K562 (cell line): ENCODE measurements around the gene SEMA3F. TPM values are rescaled to one million over a fixed set of nuclear protein-coding genes. Genes with fewer than 3 reads are reported as not detected.
A peak's percentile ranks its signal among the peaks of the same experiment; 100 is the strongest.

Source experiments
- FOXK1 ChIP-seq: sonication (generic); formaldehyde crosslinking; IDR thresholded peaks from 2 replicates; pipeline ENCODE4 v1.8.0; 2022; ENCODE audit warnings: missing genetic modification reagents, mild to moderate bottlenecking, borderline replicate concordance
- FOXK2 ChIP-seq, 2 experiments: fragments of 450-650 bp; IDR thresholded peaks in 1 of 2; conservative IDR thresholded peaks in 1 of 2; 2 replicates each; pipeline ENCODE4 v1.6.1; 2016; ENCODE audit warnings: low read depth in 2 of 2, mild to moderate bottlenecking in 1 of 2
- MAFK ChIP-seq: IDR thresholded peaks from 2 replicates; pipeline ENCODE4 v1.6.1; 2011; ENCODE audit warnings: low read length, improper control_type of control experiment
- PHF8 ChIP-seq: fragments of 200-600 bp; sonication (generic); IDR thresholded peaks from 2 replicates; pipeline ENCODE4 v1.6.1; 2012; ENCODE audit warnings: mixed run types, mild to moderate bottlenecking, inconsistent platforms, low read length, moderate library complexity, borderline replicate concordance
- POLR2G ChIP-seq: fragments of 200-400 bp; formaldehyde crosslinking; IDR thresholded peaks from 2 replicates; pipeline ENCODE4 v1.6.1; 2017; ENCODE audit warnings: low read depth, mild to moderate bottlenecking, antibody characterized with exemption, low read length, moderate library complexity
- RFX7 ChIP-seq: fragments of 250-450 bp; sonication (Bioruptor Pico); IDR thresholded peaks from 2 replicates; pipeline ENCODE4 v1.5.1; 2021; ENCODE audit warnings: mild to moderate bottlenecking
- SIN3B ChIP-seq: fragments of 450-650 bp; IDR thresholded peaks from 2 replicates; pipeline ENCODE4 v1.6.1; 2017; ENCODE audit warnings: low read depth, mild to moderate bottlenecking, moderate library complexity
- SIX5 ChIP-seq, 2 experiments: IDR thresholded peaks; 2 replicates each; pipeline ENCODE4 v1.6.1; 2011; ENCODE audit warnings: low read length in 2 of 2, borderline replicate concordance in 1 of 2, low read depth in 1 of 2, mild to moderate bottlenecking in 1 of 2, moderate library complexity in 1 of 2; ENCODE audit not compliant: insufficient read depth in 1 of 2
- TCF7 ChIP-seq: sonication (generic); IDR thresholded peaks from 2 replicates; pipeline ENCODE4 v1.6.1; 2016; ENCODE audit warnings: antibody characterized with exemption, borderline replicate concordance
- polyA plus RNA-seq, 8 experiments: library from polyadenylated mRNA; depleted of rRNA in 4 of 8; stranded (reverse) in 5 of 8; unstranded in 3 of 8; fragments of >200 nt; fragmentation: Nextera tagmentation in 2 of 8; fragmentation: Illumina TruSeq in 1 of 8; extraction: Ambion mirVana in 2 of 8; extraction: Trizol in 1 of 8; gene quantifications; 2 replicates each; pipeline versions ENCODE4 v1.2.1 to v1.2.3, GENCODE V29; 2011 to 2014; ENCODE audit warnings: inconsistent platforms in 1 of 8, missing spikeins in 1 of 8
- total RNA-seq, 7 experiments: library from RNA; depleted of rRNA in 6 of 7; stranded (reverse); fragments of >200 nt in 6 of 7; fragmentation: Illumina TruSeq in 2 of 7; extraction: Trizol in 2 of 7; gene quantifications; 2 replicates each; pipeline versions ENCODE4 v1.2.1 to v1.2.3, GENCODE V29; 2011 to 2021; ENCODE audit warnings: low replicate concordance in 1 of 7
- TF ChIP-seq, protein P1 (sequence below): IDR thresholded peaks from 2 replicates; pipeline ENCODE4 v1.6.1; 2012; ENCODE audit warnings: low read depth, low read length, improper control_type of control experiment, borderline replicate concordance
- TF ChIP-seq, protein P2 (sequence below), 2 experiments: fragments of 450-650 bp; formaldehyde crosslinking in 1 of 2; IDR thresholded peaks; 2 replicates each; pipeline versions ENCODE4 v1.4.0 to v1.6.1; 2014 to 2020; ENCODE audit warnings: mild to moderate bottlenecking in 2 of 2, borderline replicate concordance in 1 of 2, low read depth in 1 of 2
- TF ChIP-seq, protein P3 (sequence below), 2 experiments: IDR thresholded peaks; 2 replicates each; pipeline ENCODE4 v1.6.1; 2011; ENCODE audit warnings: borderline replicate concordance in 1 of 2, control low read depth in 1 of 2, low read depth in 1 of 2, low read length in 1 of 2, mild to moderate bottlenecking in 1 of 2, mixed read lengths in 1 of 2, moderate library complexity in 1 of 2; ENCODE audit not compliant: insufficient read depth in 1 of 2, insufficient read length in 1 of 2, poor library complexity in 1 of 2, severe bottlenecking in 1 of 2; ENCODE audit errors: extremely low read depth in 1 of 2

The SEMA3F gene
- total and polyA plus RNA-seq, 9 of the 15 experiments (the other 6 are each of a cell fraction or from before 2014, with no cell fraction given), result 0.58 to 3.0 (median 2.0) TPM; not detected in 2

DNA sequence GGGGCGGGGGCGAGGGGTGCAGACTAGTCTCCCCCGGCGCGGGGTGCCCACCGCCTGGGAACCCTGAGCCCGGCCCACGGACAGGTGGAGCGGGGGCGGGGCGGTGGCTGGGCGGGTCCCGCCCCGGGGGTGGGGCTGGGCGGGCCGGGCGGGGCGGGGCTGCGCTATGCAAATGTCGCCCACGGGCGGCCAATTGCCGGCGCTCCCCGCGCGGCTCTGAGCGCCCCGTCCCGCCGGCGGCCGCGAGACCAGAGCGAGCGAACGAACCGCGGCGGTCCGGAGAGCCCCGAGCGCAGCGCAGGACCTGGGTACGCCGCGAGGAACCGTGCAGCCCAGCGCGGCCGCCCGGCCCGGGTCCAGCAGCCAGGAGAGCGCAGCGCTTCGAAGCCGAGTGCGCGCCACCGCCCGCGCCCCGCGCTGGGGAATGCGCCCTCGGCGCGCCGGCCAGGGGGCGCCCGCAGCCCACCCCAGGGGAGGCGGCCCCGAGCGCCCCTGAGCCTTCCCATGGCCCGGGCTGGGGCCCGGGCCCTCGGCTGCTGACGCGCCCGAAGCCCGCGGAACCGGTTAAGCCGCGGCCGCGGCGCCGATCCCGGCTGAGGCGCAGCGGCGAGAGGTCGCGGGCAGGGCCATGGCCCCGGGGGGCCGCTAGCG is at the start of gene SEMA3F (continued):
- TF ChIP-seq, protein P1, sequence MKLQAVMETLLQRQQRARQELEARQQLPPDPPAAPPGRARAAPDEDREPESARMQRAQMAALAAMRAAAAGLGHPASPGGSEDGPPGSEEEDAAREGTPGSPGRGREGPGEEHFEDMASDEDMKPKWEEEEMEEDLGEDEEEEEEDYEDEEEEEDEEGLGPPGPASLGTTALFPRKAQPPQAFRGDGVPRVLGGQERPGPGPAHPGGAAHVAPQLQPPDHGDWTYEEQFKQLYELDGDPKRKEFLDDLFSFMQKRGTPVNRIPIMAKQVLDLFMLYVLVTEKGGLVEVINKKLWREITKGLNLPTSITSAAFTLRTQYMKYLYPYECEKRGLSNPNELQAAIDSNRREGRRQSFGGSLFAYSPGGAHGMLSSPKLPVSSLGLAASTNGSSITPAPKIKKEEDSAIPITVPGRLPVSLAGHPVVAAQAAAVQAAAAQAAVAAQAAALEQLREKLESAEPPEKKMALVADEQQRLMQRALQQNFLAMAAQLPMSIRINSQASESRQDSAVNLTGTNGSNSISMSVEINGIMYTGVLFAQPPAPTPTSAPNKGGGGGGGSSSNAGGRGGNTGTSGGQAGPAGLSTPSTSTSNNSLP, result no peak
- no peak for TF ChIP-seq FOXK1 (CRISPR knock-in tag)
- TF ChIP-seq, protein P2, sequence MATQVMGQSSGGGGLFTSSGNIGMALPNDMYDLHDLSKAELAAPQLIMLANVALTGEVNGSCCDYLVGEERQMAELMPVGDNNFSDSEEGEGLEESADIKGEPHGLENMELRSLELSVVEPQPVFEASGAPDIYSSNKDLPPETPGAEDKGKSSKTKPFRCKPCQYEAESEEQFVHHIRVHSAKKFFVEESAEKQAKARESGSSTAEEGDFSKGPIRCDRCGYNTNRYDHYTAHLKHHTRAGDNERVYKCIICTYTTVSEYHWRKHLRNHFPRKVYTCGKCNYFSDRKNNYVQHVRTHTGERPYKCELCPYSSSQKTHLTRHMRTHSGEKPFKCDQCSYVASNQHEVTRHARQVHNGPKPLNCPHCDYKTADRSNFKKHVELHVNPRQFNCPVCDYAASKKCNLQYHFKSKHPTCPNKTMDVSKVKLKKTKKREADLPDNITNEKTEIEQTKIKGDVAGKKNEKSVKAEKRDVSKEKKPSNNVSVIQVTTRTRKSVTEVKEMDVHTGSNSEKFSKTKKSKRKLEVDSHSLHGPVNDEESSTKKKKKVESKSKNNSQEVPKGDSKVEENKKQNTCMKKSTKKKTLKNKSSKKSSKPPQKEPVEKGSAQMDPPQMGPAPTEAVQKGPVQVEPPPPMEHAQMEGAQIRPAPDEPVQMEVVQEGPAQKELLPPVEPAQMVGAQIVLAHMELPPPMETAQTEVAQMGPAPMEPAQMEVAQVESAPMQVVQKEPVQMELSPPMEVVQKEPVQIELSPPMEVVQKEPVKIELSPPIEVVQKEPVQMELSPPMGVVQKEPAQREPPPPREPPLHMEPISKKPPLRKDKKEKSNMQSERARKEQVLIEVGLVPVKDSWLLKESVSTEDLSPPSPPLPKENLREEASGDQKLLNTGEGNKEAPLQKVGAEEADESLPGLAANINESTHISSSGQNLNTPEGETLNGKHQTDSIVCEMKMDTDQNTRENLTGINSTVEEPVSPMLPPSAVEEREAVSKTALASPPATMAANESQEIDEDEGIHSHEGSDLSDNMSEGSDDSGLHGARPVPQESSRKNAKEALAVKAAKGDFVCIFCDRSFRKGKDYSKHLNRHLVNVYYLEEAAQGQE (IDR thresholded peaks at IDR 0.05; ENCODE audit: borderline replicate concordance), result peak; percentile 18; the same call in 1 of the 2 replicates
- TF ChIP-seq, protein P2 (CRISPR knock-in tag; IDR thresholded peaks at IDR 0.05; ENCODE audit: low read depth), result no peak
- no peak for TF ChIP-seq RFX7 (CRISPR knock-in tag)
- TF ChIP-seq TCF7, result no peak
- no peak for TF ChIP-seq MAFK
- TF ChIP-seq POLR2G, result peak; percentile 70
- TF ChIP-seq, protein P3, sequence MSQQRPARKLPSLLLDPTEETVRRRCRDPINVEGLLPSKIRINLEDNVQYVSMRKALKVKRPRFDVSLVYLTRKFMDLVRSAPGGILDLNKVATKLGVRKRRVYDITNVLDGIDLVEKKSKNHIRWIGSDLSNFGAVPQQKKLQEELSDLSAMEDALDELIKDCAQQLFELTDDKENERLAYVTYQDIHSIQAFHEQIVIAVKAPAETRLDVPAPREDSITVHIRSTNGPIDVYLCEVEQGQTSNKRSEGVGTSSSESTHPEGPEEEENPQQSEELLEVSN (IDR thresholded peaks at IDR 0.05; ENCODE audit: borderline replicate concordance in 1 of 2, extremely low read depth in 1 of 2, insufficient read depth in 1 of 2, insufficient read length in 1 of 2, low read depth in 1 of 2, low read length in 1 of 2, poor library complexity in 1 of 2, severe bottlenecking in 1 of 2), result peak; percentile 38 to 71
- TF ChIP-seq FOXK2 (conservative IDR thresholded peaks at IDR 0.05 in 1 of 2, IDR thresholded peaks at IDR 0.05 in 1 of 2; ENCODE audit: low read depth in 2 of 2), result no peak
- TF ChIP-seq SIX5 (IDR thresholded peaks at IDR 0.05; ENCODE audit: borderline replicate concordance in 1 of 2, insufficient read depth in 1 of 2, low read depth in 1 of 2, low read length in 2 of 2), result no peak
- TF ChIP-seq SIN3B, result 0 out of 2 replicates have a peak, but pooled peaks have one; percentile 13
- peak; percentile 60; the same call in 1 of the 2 replicates for TF ChIP-seq PHF8
